GM12878 (cell line): ENCODE results near the gene CPLANE2.

Experiments used
- CTCF ChIP-seq, 3 experiments: IDR thresholded peaks in 2 of 3; conservative IDR thresholded peaks in 1 of 3; 2 replicates each; pipeline ENCODE4 v1.5.1; 2011; ENCODE audit warnings: low read depth in 3 of 3, low read length in 3 of 3, mild to moderate bottlenecking in 3 of 3, control low read depth in 2 of 3, moderate library complexity in 2 of 3, inconsistent platforms in 1 of 3, mixed read lengths in 1 of 3; ENCODE audit not compliant: control insufficient read depth in 2 of 3, insufficient read depth in 1 of 3; ENCODE audit errors: extremely low read depth in 1 of 3
- EGR1 ChIP-seq, 2 experiments: IDR thresholded peaks; 1 replicate in 1 of 2; 2 replicates in 1 of 2; pipeline ENCODE4 v1.6.1; 2011 to 2012; ENCODE audit warnings: low read depth in 2 of 2, low read length in 2 of 2, borderline replicate concordance in 1 of 2, mild to moderate bottlenecking in 1 of 2, moderate library complexity in 1 of 2
- MTA2 ChIP-seq: fragments of 450-650 bp; IDR thresholded peaks from 2 replicates; pipeline ENCODE4 v1.6.1; 2016; ENCODE audit warnings: low read depth, mild to moderate bottlenecking, moderate library complexity
- POLR2AphosphoS5 ChIP-seq: IDR thresholded peaks from 2 replicates; pipeline ENCODE4 v1.6.1; 2011; ENCODE audit warnings: mild to moderate bottlenecking, low read length, inconsistent platforms
- SPI1 ChIP-seq: IDR thresholded peaks from 2 replicates; pipeline ENCODE4 v1.6.1; 2011; ENCODE audit warnings: low read depth, mild to moderate bottlenecking, low read length, moderate library complexity, borderline replicate concordance; ENCODE audit not compliant: insufficient read depth
- SREBF2 ChIP-seq: IDR thresholded peaks from 2 replicates; pipeline ENCODE4 v1.6.1; 2012; ENCODE audit warnings: mild to moderate bottlenecking, low read length

- TF ChIP-seq CTCF (IDR thresholded peaks at IDR 0.05 in 2 of 3, conservative IDR thresholded peaks at IDR 0.05 in 1 of 3; ENCODE audit: control insufficient read depth in 2 of 3, extremely low read depth in 1 of 3, insufficient read depth in 1 of 3, low read depth in 3 of 3, low read length in 3 of 3), result no peak
- no peak for TF ChIP-seq EGR1 (IDR thresholded peaks at IDR 0.05; ENCODE audit: borderline replicate concordance in 1 of 2, low read depth in 2 of 2, low read length in 2 of 2)
- no peak for TF ChIP-seq SREBF2
- TF ChIP-seq MTA2, result no peak
- no peak for TF ChIP-seq SPI1
- TF ChIP-seq POLR2AphosphoS5, result no peak
Observed at GRCh38 chr1:16199700-16200099, 37.3 kb downstream of the CPLANE2 start.
